Fibroblast of peridontal ligament (primary cell): ENCODE results near the gene PALLD.

Experiments
- DNase-seq: peaks from one replicate; pipeline ENCODE4 v3.0.0-alpha.2; 2010; ENCODE audit errors: extremely low read depth

PALLD gene

GRCh38 chr4:168849997-168850396 lies 353.1 kb downstream of the PALLD start:
- no peak for DNase-seq

- DNase-seq: no peak
These were observed 355.5 kb downstream of the PALLD start for GRCh38 chr4:168852387-168852786.

GRCh38 chr4:168852933-168853713 lies 356.3 kb downstream of the PALLD start:
- DNase-seq: no peak

DNA sequence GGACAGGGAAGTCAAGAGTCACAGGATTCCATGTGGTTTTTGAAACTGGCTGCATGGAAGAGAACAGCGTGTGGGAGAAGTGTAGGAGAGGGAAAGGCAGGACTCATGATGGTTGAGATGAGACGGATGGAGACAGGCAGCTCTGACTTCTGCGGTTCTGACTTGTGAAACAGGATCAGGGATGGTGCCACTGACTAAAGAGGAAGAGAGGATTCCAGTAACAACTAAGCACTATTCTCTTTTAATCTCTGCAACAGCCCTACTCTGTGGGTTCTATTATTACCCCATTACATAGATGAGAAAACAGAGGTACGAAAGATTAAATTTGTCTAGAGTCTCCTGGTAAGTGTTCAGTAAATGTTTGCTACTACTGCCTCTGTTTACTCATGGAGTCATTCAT lies 356.9 kb downstream of the PALLD start:
- DNase-seq: no peak

DNA sequence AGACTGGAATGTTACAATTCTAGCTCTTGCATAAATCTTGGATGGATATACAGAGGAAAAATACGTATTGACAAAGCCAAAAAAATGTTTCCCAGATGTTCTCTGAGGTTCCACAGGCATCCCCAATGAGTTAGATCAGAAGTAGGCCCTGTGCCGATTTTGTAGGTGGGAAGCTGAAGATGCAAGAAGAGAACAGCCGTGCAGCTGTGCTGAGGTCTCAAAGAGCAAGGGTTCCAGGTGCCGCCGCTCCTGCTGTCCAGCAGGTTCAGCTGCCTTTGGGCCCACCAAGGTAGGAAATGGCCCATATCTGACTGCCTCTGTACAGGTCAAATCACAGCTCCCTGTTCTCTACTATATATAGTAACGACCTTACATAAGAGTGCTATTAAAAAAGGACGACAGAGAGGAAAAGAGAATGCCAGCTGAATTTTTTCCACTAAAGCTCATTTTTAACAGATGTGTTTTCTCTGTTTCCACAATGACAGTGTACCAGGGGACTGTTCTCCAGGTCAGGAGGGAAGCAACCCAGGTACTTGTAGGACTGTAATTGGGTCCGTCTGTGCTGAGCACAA lies 357.6 kb downstream of the PALLD start:
- DNase-seq: peak; percentile 70

DNA sequence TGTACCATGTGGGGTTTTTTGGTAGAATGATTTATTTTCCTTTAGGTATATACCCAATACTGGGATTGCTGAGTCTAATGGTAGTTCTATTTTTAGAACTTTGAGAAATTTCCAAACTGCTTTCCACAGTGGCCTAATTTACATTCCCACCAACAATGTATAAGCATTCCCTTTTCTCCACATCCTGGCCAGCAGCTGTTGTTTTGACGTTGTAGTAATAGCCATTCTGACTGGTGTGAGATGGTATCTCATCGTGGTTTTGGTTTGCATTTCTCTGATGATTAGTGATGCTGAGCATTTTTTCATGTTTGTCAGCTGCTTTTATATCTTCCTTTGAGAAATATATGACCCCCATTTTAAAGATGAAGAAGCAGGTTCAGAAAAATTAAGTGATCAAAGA lies 359.5 kb downstream of the PALLD start:
- DNase-seq: peak; percentile 94

DNA sequence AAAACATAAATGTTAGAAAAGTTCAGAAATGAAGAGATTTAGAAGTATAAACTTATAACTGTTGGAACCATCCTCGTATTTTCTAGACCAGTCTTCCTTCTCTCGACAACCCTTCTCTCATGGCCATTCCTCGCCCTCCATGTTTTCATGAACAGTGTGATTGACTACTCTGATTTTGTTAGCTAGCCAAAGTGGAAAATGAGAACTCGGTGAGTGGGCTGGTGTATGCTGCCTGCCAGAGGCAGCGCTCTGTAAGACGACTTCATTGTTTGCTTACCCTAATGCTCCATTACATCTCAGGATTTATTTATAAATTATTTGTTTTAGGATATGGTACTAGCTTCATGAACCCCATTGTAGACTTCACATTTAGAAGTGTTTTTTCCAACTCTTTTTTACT lies 360.2 kb downstream of the PALLD start:
- DNase-seq: no peak

GRCh38 chr4:168857546-168858314 lies 360.9 kb downstream of the PALLD start:
- DNase-seq: peak; percentile 95

- DNase-seq: no peak
These were observed 362.2 kb downstream of the PALLD start for GRCh38 chr4:168859100-168859499.

DNA sequence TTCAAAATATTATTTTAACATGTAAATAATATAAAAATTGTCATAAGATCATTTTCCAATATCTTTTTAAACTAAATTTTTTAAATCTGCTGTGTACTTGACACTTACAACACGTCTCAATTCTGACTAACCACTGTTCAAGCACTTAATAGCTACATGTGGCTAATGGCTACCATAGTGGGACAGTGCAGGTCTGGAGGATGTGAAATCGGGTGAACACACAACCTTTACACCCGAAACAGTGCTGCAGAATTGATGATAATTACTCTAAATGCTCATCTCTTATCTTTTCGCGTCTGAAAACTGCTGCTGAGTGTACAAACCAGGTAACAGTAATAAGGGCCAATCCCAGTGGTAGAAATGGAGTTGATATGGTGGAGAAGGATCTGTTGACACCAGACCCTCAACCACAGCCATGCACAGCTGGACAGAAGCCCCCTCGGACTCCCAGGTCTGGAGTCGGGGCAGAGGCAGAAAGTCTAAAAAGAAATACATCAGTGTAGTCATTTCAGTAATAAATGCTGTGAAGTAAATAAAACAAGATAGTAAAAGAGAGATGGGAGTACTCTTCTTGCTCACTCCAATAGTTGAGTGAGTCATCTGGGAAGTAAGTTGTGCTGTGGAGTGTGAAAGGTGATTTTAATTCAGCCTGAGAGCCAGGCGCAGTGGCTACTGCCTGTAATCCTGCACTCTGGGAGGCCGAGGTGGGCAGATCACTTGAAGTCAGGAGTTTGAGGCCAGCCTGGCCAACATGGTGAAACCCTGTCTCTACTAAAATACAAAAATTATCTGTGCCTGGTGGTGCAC lies 363.2 kb downstream of the PALLD start:
- no peak for DNase-seq

DNA sequence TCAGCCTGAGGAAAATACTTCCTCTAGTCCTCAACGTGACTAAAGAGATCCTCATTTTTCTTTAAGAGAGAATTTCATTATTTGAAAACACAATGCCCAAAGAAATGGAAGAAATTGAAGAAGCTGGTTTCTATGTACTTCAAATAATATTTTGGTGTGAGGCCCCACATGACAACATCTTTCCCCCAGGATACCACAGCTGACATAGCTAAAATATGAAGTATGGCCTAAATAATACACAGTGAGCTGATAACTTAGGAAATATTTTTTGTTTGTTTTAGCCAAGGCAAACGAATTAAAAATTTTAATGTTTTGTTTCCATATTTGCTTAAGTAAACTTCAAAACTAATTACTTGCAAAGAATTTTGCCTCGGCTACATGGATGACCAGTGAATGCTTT lies 364.0 kb downstream of the PALLD start:
- DNase-seq: no peak

- no peak for DNase-seq
These were observed 367.1 kb downstream of the PALLD start for GRCh38 chr4:168863719-168864647.

DNA sequence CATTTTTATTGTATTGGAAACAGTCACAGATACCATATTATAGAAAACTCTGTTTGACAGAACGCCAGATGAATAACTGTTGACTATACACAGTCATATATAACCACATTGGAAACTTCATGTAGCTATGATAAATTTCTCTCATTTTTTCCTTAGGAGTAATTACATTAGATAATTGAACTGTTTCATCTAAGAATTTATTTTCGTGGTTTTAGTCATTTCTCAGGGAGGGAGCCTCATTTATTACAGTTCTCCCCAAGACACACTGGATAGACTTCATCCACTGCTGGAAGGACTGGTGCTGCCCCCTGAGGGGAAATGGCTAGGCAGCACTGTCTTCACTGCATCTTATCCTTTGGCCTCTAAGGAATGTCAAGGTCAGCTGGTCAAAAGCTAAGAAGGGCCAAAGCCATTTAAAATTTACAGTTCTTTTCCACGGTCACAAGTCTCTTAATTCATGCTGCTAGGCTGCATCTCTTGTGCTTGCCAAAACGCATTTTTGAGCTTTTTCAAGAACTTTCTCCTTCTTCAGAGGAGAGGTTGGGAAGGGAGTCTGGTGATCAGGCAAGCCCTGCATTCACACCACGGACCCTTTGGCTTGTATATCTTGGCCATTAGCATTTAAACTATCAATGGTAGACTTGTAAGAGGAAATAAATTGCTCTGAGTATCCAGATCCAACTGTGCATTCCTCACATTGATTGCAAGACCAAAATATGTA lies 368.1 kb downstream of the PALLD start:
- DNase-seq: peak; percentile 91

DNA sequence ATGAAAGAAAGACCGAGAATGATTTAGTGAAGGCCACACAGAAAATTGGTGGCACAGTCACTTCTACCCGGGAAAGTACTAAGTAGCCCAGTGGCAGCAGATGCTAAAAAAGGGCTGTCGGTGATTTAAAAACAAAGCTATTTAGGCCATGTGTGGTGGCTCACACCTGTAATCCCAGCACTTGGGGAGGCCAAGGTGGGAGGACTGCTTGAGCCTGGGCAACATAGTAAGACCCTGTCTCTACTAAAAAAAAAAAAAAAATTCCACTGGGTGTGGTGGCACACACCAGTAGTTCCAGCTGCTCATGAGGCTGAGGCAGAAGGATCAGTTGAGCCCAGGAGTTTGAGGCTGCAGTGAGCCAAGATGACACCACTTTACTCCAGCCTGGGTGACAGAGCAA lies 369.0 kb downstream of the PALLD start:
- DNase-seq: no peak

DNA sequence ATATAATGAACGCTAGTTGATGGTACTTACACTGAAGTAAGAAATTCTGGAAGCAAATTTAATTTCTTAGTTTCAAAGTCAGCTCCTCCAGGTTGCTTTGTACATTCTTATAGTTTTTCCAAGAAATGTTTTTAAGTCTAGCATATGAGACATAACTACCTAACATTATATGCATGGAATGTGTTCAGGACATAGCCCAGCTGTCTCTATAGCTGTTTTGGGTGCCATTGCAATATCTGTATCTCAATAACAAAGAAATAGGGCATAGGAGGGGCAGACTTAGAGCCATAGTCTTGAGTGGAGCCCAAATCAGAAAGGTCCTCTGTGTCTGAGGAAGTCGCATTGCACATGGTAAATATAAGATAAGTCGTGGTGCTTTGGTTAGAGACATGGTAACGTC lies 369.8 kb downstream of the PALLD start:
- DNase-seq: no peak

GRCh38 chr4:168867128-168867527 lies 370.3 kb downstream of the PALLD start:
- no peak for DNase-seq

- peak; percentile 91 for DNase-seq
These were observed 371.4 kb downstream of the PALLD start for GRCh38 chr4:168868044-168868781.

DNA sequence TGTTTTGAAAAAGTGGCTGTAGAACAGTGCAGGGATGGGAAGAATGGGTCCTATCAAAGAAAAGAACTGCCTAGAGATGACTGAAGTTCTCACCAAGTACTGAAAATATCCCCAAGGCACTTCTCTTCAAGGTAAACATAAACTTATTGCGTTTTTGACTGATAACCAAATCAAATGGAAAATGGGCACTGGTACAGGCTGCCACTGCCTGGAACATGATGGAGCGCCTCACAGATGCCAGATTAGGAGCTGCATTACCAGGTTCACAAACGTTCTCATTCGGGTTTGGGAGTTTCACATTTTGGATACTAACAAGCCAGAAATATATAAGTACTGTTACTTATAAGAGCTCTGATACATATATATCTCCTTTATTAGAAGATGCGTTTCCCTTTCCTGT lies 371.9 kb downstream of the PALLD start:
- DNase-seq: no peak

GRCh38 chr4:168870004-168870403 lies 373.2 kb downstream of the PALLD start:
- DNase-seq: no peak

DNA sequence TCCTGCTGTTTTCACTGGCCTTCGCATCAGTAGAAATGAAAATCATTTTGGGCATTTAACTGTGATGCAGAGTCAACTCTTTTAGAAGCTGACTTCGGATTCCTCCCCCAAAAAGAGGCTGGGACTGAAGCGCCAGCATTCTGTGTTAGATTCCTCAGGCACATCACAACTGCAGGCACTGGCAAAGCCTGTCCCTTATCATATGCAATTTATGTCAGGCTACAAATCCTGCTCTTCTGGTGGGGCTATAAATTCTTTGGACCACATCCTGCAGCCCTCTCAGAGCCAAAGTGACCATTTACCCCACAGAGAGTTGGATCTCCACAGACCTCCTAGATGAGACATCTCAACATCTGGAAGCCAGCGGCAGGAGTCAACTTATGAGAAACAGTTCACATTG lies 374.8 kb downstream of the PALLD start:
- DNase-seq: no peak
